NCI-H2171 (cell line): ENCODE data around the gene PSMD8.
"Not testable (repeated sequence)": the region's sequence is repeated elsewhere in the genome, so short reads cannot be mapped to it uniquely, and the experiment has no call there.

ENCODE experiments used
- DNase-seq: peaks from one replicate; lab custom pipeline; 2025; lab: John Stamatoyannopoulos, UW

The PSMD8 gene

GRCh38 chr19:38411041-38411712, 36.8 kb downstream of the PSMD8 start:
- DNase-seq: no peak

- DNase-seq: not testable (repeated sequence)
Measured at GRCh38 chr19:38411898-38412297, 37.5 kb downstream of the PSMD8 start.

DNA sequence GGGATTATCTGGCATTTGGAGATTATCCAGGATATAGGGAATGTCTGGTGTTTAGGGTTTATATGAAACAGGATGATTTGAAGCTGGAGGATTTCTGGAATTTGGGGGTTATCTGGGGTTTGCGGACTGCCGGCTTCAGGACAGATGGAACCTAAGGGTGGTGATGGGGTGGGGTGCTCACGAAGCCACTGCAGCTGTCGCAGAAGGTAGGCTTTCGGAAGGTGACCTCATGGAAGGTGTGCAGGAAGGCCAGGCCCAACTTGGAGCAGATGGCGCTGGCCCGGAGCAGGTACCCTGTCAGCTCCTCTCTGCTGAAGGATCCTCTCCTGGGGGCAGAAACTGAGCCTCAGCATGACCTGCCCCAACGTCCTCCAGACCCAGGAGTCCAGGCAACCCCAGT, 38.1 kb downstream of the PSMD8 start:
- no peak for DNase-seq

DNA sequence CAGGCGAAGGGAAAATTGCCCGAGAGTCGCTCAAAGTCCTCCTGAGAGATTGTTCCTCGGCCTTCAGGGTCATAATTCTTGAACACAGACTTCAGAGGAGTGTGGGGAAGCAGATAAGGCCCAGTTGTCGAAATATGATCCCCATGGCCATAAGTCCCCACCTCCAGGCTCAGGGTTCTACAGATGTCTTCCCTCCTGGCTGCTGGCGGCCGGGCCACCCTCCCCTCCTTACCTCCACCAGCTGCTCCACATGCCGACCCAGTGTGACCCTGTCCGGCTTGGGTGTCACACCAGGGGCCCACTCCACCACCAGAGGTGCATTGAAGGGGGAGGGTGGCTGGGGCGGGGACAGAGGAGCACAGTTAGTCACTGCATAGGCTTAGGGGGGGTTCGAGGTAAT, 38.6 kb downstream of the PSMD8 start:
- no peak for DNase-seq

GRCh38 chr19:38413416-38413815, 39.0 kb downstream of the PSMD8 start:
- no peak for DNase-seq

DNA sequence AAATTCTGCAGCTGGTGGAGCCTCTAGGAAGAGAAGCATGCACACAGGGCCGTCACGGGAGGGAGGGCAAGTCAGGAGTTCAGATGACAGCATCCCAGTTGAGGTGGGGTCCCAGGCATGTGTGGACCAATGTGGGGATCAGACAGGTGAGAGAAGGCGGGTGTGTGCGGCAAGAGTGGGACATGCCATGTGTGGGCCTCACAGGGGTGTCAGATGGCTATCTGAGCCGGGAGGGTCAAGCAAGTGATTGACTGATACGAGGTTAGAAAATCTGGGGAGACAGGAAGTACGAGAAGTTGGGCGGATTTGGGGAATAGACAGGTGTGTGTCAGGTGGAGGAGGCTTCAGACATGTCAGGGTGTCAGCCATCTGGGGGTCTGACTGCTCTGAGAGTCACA, 42.8 kb downstream of the PSMD8 start:
- DNase-seq: no peak

DNA sequence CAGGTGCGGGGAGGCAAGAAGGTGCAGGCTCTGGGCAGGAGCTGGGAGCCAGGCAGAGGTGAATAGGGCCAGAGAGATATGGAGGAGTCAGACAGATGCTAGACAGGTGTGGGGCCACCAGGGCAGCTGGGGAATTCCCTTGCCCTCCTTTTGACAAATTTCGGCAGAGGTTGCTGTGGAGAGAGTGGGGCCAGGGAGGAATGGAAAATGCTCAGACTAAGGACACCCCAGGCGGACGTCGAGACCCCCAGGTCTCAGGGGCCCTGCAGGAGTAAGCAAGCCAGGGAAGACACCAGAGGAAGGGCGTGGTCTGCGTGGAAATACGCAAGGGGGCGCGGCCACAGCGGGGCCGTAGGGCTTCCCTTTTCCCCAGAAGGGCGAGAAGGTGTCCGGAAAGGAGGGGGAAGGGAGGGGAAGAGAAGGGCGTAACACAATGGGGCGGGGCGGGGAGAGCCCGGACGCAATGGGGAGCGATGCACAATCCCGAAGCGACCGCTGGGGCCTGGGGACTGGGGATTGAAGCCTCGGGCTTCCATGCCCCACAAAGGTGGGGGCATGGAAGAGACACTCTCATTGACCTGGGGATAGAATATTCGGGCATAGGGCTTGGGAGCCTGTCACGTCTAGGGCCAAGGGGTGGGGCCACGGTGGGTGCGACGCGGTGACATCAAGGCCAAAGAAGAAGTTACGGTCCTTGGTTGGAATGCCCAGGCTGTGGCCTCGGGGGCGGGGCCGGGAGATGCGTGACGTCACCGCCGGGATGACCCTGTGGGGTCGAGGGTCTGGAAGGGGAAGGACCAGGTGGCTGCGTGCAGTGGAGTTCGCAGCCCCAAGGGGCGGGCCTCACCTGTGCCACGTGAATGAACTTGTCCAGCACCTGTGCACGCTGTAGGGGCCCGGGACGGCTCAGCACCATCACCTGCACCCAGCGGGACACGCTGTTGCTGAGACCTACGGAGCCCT, 43.5 kb downstream of the PSMD8 start:
- peak; percentile 45 for DNase-seq

GRCh38 chr19:38420935-38421334, 46.6 kb downstream of the PSMD8 start:
- no peak for DNase-seq

GRCh38 chr19:38421856-38422255, 47.5 kb downstream of the PSMD8 start:
- no peak for DNase-seq

- DNase-seq: no peak
Measured at GRCh38 chr19:38422438-38422837, 48.1 kb downstream of the PSMD8 start.

DNA sequence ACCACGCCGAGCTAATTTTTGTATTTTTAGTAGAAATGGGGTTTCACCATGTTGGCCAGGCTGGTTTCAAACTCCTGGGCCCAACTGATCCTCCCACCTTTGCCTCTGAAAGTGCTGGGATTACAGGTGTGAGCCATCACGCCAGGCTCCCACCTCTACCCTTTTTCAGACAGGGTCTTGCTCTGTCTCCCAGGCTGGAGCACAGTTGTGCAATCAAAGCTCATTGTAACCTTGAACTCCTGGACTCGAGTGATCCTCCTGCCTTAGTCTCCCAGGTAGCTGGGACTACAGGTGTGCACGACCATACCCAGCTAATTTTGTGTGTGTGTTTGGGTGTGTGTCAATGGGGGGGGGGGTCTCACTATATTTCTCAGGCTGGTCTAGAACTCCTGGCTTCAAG, 49.9 kb downstream of the PSMD8 start:
- no peak for DNase-seq

DNA sequence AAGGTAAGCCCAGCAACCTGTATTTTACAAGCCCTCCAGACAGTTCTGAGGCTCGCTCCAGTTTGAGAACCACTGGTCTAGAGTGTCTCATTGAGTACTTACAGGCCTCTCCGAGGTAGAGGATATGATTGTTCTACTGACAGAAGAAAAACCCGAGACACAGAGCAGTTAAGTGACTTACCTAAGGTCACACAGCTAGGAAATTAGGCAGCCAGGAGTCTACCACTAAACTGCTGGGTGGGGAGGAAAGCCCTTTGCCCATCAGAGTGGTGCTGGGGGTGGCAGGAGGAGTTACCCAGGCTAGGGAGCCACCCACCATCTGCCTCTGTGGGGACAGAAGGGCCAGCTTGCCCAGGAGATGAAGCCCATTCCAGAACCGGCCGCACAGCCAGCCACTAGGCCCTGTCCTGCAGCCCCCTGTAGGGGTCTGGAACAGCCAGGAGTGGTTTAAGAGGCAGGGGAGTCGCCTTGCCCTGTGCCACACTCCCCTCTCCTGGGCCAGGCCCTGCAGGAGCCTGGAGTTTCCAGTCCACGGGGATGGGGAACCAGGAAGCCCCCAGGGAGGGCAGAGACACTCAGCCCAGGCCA, 50.9 kb downstream of the PSMD8 start:
- no peak for DNase-seq

- DNase-seq: no peak
Measured at GRCh38 chr19:38425810-38426466, 51.6 kb downstream of the PSMD8 start, which contains the start of gene RASGRP4. RASGRP4 (minus strand) TSS chr19:38426219; CDS start chr19:38426091, 128 bp downstream.

DNA sequence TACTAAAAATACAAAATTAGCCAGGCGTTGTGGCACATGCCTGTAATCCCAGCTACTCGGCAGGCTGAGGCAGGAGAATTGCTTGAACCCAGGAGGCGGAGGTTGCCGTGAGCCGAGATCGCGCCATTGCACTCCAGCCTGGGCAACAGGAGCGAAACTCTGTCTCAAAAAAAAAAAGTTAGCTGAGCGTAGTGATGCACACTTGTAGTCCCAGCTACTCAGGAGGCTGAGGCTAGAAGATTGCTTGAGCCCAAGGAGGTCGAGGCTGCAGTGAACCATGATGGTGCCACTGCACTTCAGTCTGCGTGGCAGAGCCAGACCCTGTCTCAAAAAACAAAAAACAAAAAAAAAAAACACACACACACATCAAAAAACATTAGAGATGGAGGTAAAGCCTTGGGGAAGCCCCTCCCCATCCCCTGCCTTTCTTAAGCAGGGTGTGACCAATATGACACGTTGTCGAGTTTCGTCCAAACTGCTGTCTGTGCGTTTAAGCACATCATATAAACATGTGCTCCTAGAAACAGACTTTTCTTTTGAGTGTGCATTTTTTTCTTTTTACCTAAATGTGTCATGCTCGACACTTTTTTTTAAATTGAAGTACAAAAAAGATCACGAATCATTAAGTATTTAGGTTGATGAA, 52.8 kb downstream of the PSMD8 start:
- DNase-seq: not testable (repeated sequence)

GRCh38 chr19:38429055-38429810, 54.9 kb downstream of the PSMD8 start:
- no peak for DNase-seq

- no peak for DNase-seq
Measured at GRCh38 chr19:38429811-38430156, 55.4 kb downstream of the PSMD8 start.

- no peak for DNase-seq
Measured at GRCh38 chr19:38430931-38431330, 56.6 kb downstream of the PSMD8 start.

- DNase-seq: no peak
Measured at GRCh38 chr19:38433268-38433733, 58.9 kb downstream of the PSMD8 start, which contains the start of gene RYR1. RYR1 (plus strand) TSS chr19:38433691; CDS start chr19:38433830, 139 bp downstream.
